Measurements from ENCODE around the gene NFATC2. TPM values are rescaled to one million over a fixed set of nuclear protein-coding genes. Genes with fewer than 3 reads are reported as not detected.

The NFATC2 gene
- total RNA-seq, 6 experiments from 2014 or later, result 3.9 to 7.1 (median 4.7) TPM

GRCh38 chr20:51468636-51469035 lies 73.9 kb downstream of the NFATC2 start:
- H3K36me3 ChIP-seq, result peaks cover 0 to 5% (median 0%) of the 10 kb centered on the region in 4 donors
- intact Hi-C loops (cut with DNase I), result no loop called here
- H3K27me3 ChIP-seq, result no peaks in the 10 kb centered on the region
- ATAC-seq (peak in 1 of 4 donors; percentile 24), DNase-seq (no peak)
- no peaks in the 10 kb centered on the region for H3K9me3 ChIP-seq
- H3K4me3 ChIP-seq, result no peak overlapping the region
- 100% methylated on average over 2 of the region's 7 CpGs for WGBS (ENCODE audit: insufficient coverage, low coverage, low lambda C conversion rate, missing lambda C conversion rate)
- H3K27ac ChIP-seq, result no peak overlapping the region
- H3K4me1 ChIP-seq, result no peaks in the 10 kb centered on the region
- TF ChIP-seq CTCF (IDR thresholded peaks at IDR 0.05) (no peak), POLR2A (IDR thresholded peaks at IDR 0.05) (no peak)

DNA sequence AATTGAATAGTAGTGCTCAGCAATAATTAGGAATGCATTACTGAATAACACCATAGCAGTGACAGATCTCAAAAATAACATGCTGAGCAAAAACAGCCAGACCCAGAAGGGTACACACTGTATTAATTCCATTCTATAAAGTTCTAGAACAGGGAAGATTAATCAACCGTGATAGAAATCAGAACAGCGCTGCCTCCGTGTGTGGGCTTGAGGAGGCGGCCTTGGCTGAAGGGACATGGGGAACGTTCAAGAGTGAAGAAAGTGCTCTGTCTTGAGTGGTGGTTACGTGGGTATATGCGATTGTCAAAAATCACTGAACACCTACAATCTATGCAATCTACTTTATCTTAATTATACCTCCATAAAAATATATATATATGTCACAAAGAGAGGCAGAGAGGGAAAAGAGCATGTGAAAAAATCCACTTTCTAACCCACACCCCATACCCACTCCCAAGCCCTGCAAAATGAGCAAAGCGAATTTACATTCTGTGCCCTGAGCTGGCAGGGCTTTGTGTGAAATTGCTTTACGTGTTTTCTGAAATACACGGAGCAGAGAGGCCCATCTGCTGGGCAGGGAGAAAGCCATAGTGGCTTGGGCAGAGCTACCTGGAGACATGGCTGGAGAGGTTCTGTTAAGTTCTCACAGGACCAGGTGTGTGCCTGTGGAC lies 74.4 kb downstream of the NFATC2 start:
- intact Hi-C loops (cut with DNase I), result no loop called here
- Histone ChIP-seq H3K4me3 (no peak overlapping the region), H3K36me3 (peaks cover 0 to 3% (median 0%) of the 10 kb centered on the region in 4 donors), H3K27me3 (no peaks in the 10 kb centered on the region), H3K9me3 (no peaks in the 10 kb centered on the region), H3K4me1 (no peaks in the 10 kb centered on the region), H3K27ac (no peak overlapping the region)
- 88% methylated on average over 10 of the region's 10 CpGs for WGBS (ENCODE audit: insufficient coverage, low coverage, low lambda C conversion rate, missing lambda C conversion rate)
- no peak for TF ChIP-seq CTCF (IDR thresholded peaks at IDR 0.05)
- TF ChIP-seq POLR2A (IDR thresholded peaks at IDR 0.05), result no peak
- DNase-seq, result no peak
- ATAC-seq, result no peak

- ATAC-seq (no peak), DNase-seq (no peak)
- H3K4me3 ChIP-seq, result no peak overlapping the region
- no peaks in the 10 kb centered on the region for H3K27me3 ChIP-seq
- H3K36me3 ChIP-seq, result no peaks in the 10 kb centered on the region
- WGBS (ENCODE audit: insufficient coverage, low coverage, low lambda C conversion rate, missing lambda C conversion rate), result 40% methylated on average over 1 of the region's 9 CpGs
- no peaks in the 10 kb centered on the region for H3K4me1 ChIP-seq
- TF ChIP-seq POLR2A (IDR thresholded peaks at IDR 0.05), result no peak
- no peak for TF ChIP-seq CTCF (IDR thresholded peaks at IDR 0.05)
- no peak overlapping the region for H3K27ac ChIP-seq
- intact Hi-C loops (cut with DNase I), result no loop called here
- H3K9me3 ChIP-seq, result no peaks in the 10 kb centered on the region
Observed at GRCh38 chr20:51463998-51464397, 78.5 kb downstream of the NFATC2 start.

- Histone ChIP-seq H3K36me3 (no peaks in the 10 kb centered on the region), H3K4me1 (no peaks in the 10 kb centered on the region), H3K27ac (no peak overlapping the region), H3K4me3 (no peak overlapping the region), H3K27me3 (no peaks in the 10 kb centered on the region), H3K9me3 (no peaks in the 10 kb centered on the region)
- 61% methylated on average over 5 of the region's 8 CpGs for whole genome bisulfite sequencing (ENCODE audit: insufficient coverage, low coverage, low lambda C conversion rate, missing lambda C conversion rate)
- intact Hi-C loops (cut with DNase I), result no loop called here
- no peak for TF ChIP-seq CTCF (IDR thresholded peaks at IDR 0.05)
- no peak for TF ChIP-seq POLR2A (IDR thresholded peaks at IDR 0.05)
- DNase-seq, result no peak
- no peak for ATAC-seq
Observed at GRCh38 chr20:51463560-51463959, 79.0 kb downstream of the NFATC2 start.
